HUES6 (cell line): ENCODE results near the gene ZNF592.
A peak's percentile ranks its signal among the peaks of the same experiment; 100 is the strongest.

Source experiments
- H3K27ac ChIP-seq: 2 replicates; pipeline ENCODE4 v1.7.0; 2013; ENCODE audit warnings: low read depth, mild to moderate bottlenecking, low read length, inconsistent platforms
- H3K27me3 ChIP-seq: 2 replicates; pipeline ENCODE4 v1.6.1; 2013; ENCODE audit warnings: low read length; ENCODE audit not compliant: control insufficient read depth, insufficient read depth
- H3K36me3 ChIP-seq: 2 replicates; pipeline ENCODE4 v1.6.1; 2013; ENCODE audit warnings: low read length; ENCODE audit not compliant: control insufficient read depth, insufficient read depth
- H3K4me1 ChIP-seq: 2 replicates; pipeline ENCODE4 v1.6.1; 2013; ENCODE audit warnings: low read length; ENCODE audit not compliant: control insufficient read depth, insufficient read depth
- H3K4me3 ChIP-seq: 2 replicates; pipeline ENCODE4 v1.5.1; 2013; ENCODE audit warnings: low read depth, low read length
- H3K9ac ChIP-seq: one replicate; pipeline ENCODE4 v1.6.1; 2013; ENCODE audit warnings: mild to moderate bottlenecking, low read length
- H3K9me3 ChIP-seq: 2 replicates; pipeline ENCODE4 v1.6.1; 2013; ENCODE audit warnings: low read depth, low read length; ENCODE audit not compliant: control insufficient read depth, insufficient read depth

ZNF592 gene

GRCh38 chr15:84811151-84811550 lies 62.8 kb downstream of the ZNF592 start:
- Histone ChIP-seq H3K4me3 (no peak overlapping the region), H3K36me3 (no peaks in the 10 kb centered on the region), H3K4me1 (no peaks in the 10 kb centered on the region), H3K9me3 (no peaks in the 10 kb centered on the region), H3K9ac (no peak overlapping the region), H3K27ac (no peak overlapping the region), H3K27me3 (no peaks in the 10 kb centered on the region)

DNA sequence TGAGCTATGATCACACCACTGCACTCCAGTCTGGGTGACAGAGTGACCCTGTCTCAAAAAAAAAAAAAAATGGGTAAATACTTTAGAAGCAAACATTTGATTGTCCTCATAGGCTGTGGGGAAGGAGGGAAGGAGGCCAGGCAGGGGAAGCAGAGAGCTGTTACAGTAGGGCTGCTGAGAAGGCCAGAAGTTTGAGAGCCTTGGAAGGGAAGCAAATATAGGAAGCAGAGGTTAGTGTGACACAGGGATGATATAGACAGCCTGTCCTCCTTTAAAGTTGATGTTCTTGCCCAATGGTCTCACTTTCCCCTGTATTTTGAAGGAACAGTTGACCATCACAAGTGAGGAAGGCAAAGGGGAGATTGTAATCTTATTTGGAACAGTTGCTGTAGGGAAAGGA lies 63.4 kb downstream of the ZNF592 start:
- Histone ChIP-seq H3K36me3 (no peaks in the 10 kb centered on the region), H3K4me3 (no peak overlapping the region), H3K9ac (no peak overlapping the region), H3K27ac (no peak overlapping the region), H3K27me3 (no peaks in the 10 kb centered on the region), H3K9me3 (no peaks in the 10 kb centered on the region), H3K4me1 (peaks cover 4% of the 10 kb centered on the region)

- Histone ChIP-seq H3K9me3 (no peaks in the 10 kb centered on the region), H3K4me3 (no peak overlapping the region), H3K4me1 (peaks cover 9% of the 10 kb centered on the region), H3K9ac (no peak overlapping the region), H3K27ac (no peak overlapping the region), H3K27me3 (no peaks in the 10 kb centered on the region), H3K36me3 (no peaks in the 10 kb centered on the region)
These were observed 64.5 kb downstream of the ZNF592 start for GRCh38 chr15:84812842-84813241.

GRCh38 chr15:84813435-84813834 lies 65.0 kb downstream of the ZNF592 start:
- no peak overlapping the region for H3K9ac ChIP-seq
- no peaks in the 10 kb centered on the region for H3K36me3 ChIP-seq
- no peak overlapping the region for H3K4me3 ChIP-seq
- H3K27me3 ChIP-seq: no peaks in the 10 kb centered on the region
- H3K4me1 ChIP-seq: peaks cover 15% of the 10 kb centered on the region
- H3K9me3 ChIP-seq: no peaks in the 10 kb centered on the region
- no peak overlapping the region for H3K27ac ChIP-seq

GRCh38 chr15:84813931-84814330 lies 65.5 kb downstream of the ZNF592 start:
- Histone ChIP-seq H3K9me3 (no peaks in the 10 kb centered on the region), H3K9ac (no peak overlapping the region), H3K4me1 (peaks cover 20% of the 10 kb centered on the region), H3K27ac (no peak overlapping the region), H3K36me3 (no peaks in the 10 kb centered on the region), H3K4me3 (no peak overlapping the region), H3K27me3 (no peaks in the 10 kb centered on the region)

- no peak overlapping the region for H3K27ac ChIP-seq
- H3K36me3 ChIP-seq: no peaks in the 10 kb centered on the region
- H3K9me3 ChIP-seq: no peaks in the 10 kb centered on the region
- H3K9ac ChIP-seq: no peak overlapping the region
- peaks cover 29% of the 10 kb centered on the region for H3K4me1 ChIP-seq
- H3K4me3 ChIP-seq: no peak overlapping the region
- H3K27me3 ChIP-seq: no peaks in the 10 kb centered on the region
These were observed 66.5 kb downstream of the ZNF592 start for GRCh38 chr15:84814916-84815315.

- Histone ChIP-seq H3K9ac (peak within 1 kb of the TSS; percentile 87), H3K9me3 (no peaks in the 10 kb centered on the region), H3K27me3 (no peaks in the 10 kb centered on the region), H3K4me1 (peaks cover 39% of the 10 kb centered on the region), H3K4me3 (peak within 1 kb of the TSS; percentile 56), H3K36me3 (no peaks in the 10 kb centered on the region), H3K27ac (peak within 1 kb of the TSS; percentile 75; the same call in 1 of the 2 replicates)
These were observed 68.5 kb downstream of the ZNF592 start, which contains the start of gene ALPK3 for GRCh38 chr15:84816694-84817465. TSS of gene ALPK3 (plus strand) at chr15:84817356. CDS start at chr15:84817453, 97 bp downstream.

DNA sequence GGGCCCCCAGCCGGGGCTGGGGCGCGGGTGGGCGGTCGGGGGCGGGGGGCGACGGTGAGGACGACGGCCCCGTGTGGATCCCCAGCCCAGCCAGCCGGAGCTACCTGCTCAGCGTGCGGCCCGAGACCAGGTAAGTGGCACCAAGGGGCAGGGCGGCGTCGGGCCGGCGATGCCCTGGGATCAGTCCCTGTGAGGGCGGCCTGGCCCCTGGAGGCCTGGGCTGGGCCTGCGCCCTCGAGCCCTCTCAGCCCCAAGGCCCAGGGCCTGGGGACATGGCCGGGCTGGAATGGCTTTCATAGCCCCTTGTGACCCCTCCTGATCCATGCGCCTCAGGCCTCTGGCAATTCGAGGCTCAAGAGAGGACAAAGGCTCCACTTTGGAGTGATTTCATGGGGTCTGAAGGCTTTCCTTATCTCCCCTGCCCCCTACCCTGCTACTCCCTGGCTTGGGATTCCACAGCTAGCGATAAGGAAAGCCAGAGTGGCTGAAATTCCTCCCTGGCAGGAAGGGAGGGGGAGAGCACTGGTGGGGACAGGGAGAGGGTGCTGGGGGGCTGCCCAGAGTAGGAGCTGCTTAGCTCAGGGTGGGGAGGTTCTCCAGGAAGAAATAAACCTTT lies 69.2 kb downstream of the ZNF592 start:
- H3K4me3 ChIP-seq: peak overlapping the region; percentile 56
- H3K9me3 ChIP-seq: no peaks in the 10 kb centered on the region
- H3K9ac ChIP-seq: peak overlapping the region; percentile 87
- no peaks in the 10 kb centered on the region for H3K36me3 ChIP-seq
- peaks cover 46% of the 10 kb centered on the region for H3K4me1 ChIP-seq
- H3K27ac ChIP-seq: peak overlapping the region; percentile 75; the same call in 1 of the 2 replicates
- H3K27me3 ChIP-seq: no peaks in the 10 kb centered on the region

DNA sequence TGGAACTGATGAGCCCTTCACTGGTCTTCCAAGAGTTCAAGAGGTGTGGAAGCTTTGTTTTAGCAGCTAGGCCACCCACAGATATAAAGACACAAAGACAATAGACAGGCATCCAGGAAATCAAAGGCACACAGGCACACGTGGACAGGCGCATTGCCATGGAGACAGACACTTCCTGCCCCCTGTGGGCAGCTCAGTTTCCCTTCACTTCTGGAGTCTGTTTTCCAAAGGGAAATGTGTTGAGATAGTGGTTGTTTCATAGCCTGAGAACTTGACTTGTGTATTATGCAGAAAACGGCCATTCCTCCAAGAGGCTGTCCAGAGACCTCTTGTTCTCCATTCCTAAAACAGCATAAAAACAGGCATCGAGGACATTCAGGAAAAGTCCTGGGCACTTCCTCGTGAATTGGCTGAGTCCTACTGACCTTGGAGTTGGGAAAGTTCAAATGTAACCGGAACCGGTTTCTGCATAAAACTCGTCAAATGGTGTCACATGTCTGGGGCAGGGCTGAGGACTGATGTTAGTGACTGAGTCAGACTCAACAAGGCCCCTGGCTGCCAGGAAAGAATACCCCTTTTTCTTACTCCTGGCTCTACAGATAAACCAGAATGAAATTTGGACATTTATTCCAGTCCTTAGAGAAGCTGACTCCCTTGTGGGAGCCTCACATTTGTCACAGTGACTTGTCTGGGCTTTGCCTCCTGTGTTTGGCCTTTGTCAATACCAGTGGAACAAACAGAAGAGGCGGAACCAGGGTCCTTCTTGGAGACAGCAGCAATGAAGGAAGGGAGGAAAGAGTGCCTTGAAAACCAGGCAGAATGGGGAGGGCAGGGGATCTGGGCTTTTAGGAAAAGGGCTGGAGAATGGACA lies 70.1 kb downstream of the ZNF592 start:
- Histone ChIP-seq H3K4me1 (peaks cover 48% of the 10 kb centered on the region), H3K27ac (peak overlapping the region; percentile 75; the same call in 1 of the 2 replicates), H3K27me3 (no peaks in the 10 kb centered on the region), H3K9me3 (no peaks in the 10 kb centered on the region), H3K36me3 (no peaks in the 10 kb centered on the region), H3K9ac (peak overlapping the region; percentile 87), H3K4me3 (peak overlapping the region; percentile 56)

GRCh38 chr15:84819291-84819768 lies 70.9 kb downstream of the ZNF592 start:
- H3K4me3 ChIP-seq: peak overlapping the region; percentile 56; the same call in 1 of the 2 replicates
- peaks cover 48% of the 10 kb centered on the region for H3K4me1 ChIP-seq

More at GRCh38 chr15:84819291-84819768, 70.9 kb downstream of the ZNF592 start:
- Histone ChIP-seq H3K36me3 (no peaks in the 10 kb centered on the region), H3K27me3 (no peaks in the 10 kb centered on the region), H3K27ac (no peak overlapping the region), H3K9ac (peak overlapping the region; percentile 87), H3K9me3 (no peaks in the 10 kb centered on the region)
